Esophagus muscularis mucosa (tissue), 4 donors: ENCODE measurements around the gene BHMT2. TPM values are rescaled to one million over a fixed set of nuclear protein-coding genes. Genes with fewer than 3 reads are reported as not detected.
A peak's percentile ranks its signal among the peaks of the same experiment; 100 is the strongest.

ENCODE experiments used
- DNase-seq: peaks from one replicate; pipeline ENCODE4 v3.0.0-alpha.2; 2017; ENCODE audit errors: extremely low spot score
- H3K27ac ChIP-seq, 4 donors: fragments of 200-600 bp; sonication (generic); replicated peaks in 1 of 4; 1 replicate in 3 of 4; 2 replicates in 1 of 4; pipeline ENCODE4 v1.5.1; 2016 to 2019; ENCODE audit warnings: mild to moderate bottlenecking in 1 of 4
- H3K27me3 ChIP-seq, 4 donors: fragments of 200-600 bp; sonication (generic); one replicate each; pipeline versions ENCODE4 v1.5.1 to v1.6.0; 2016 to 2019
- H3K36me3 ChIP-seq, 4 donors: fragments of 200-600 bp; sonication (generic); one replicate each; pipeline ENCODE4 v1.5.1; 2016 to 2019
- H3K4me1 ChIP-seq, 4 donors: fragments of 200-600 bp; sonication (generic); one replicate each; pipeline ENCODE4 v1.5.1; 2016 to 2019
- H3K4me3 ChIP-seq, 4 donors: fragments of 200-600 bp; sonication (generic); 1 replicate in 2 of 4; 2 replicates in 2 of 4; pipeline ENCODE4 v1.5.1; 2016 to 2019; ENCODE audit warnings: mild to moderate bottlenecking in 4 of 4, moderate library complexity in 1 of 4
- H3K9me3 ChIP-seq, 4 donors: fragments of 200-600 bp; sonication (generic); 1 replicate in 3 of 4; 2 replicates in 1 of 4; pipeline ENCODE4 v1.5.1; 2016 to 2019
- CTCF ChIP-seq, 3 experiments: fragments of 200-600 bp in 2 of 3; fragments of 450-650 bp in 1 of 3; sonication (generic) in 2 of 3; IDR thresholded peaks; one replicate each; pipeline ENCODE4 v1.5.1; 2017 to 2019; ENCODE audit warnings: antibody characterized with exemption in 3 of 3, mild to moderate bottlenecking in 2 of 3, moderate library complexity in 1 of 3
- EP300 ChIP-seq: sonication (generic); formaldehyde crosslinking; IDR thresholded peaks from one replicate; pipeline ENCODE4 v1.6.1; 2017; ENCODE audit warnings: antibody characterized with exemption
- POLR2A ChIP-seq: fragments of 450-650 bp; IDR thresholded peaks from one replicate; pipeline ENCODE4 v1.6.1; 2017; ENCODE audit warnings: antibody characterized with exemption, moderate library complexity, mild to moderate bottlenecking, low read depth
- POLR2AphosphoS5 ChIP-seq, 2 donors: sonication (generic); formaldehyde crosslinking; IDR thresholded peaks; one replicate each; pipeline ENCODE4 v1.6.1; 2017; ENCODE audit warnings: antibody characterized with exemption in 2 of 2
- WGBS: methylation state at CpG from one replicate; pipeline ENCODE4 v1.1.5; 2018; 5-methylcytosine and 5-hydroxymethylcytosine counted together
- intact Hi-C: fragments of 100-400 bp; cut with DNase I; formaldehyde crosslinking; loops from one replicate; pipeline ENCODE4 v1.15.1; 2023
- total RNA-seq, 4 donors: library from RNA; depleted of rRNA; stranded (reverse); fragments of >200 nt; gene quantifications; one replicate each; pipeline versions ENCODE4 v1.1.0 to v1.2.1, GENCODE V29; 2016

The BHMT2 gene
- total RNA-seq, 4 donors from 2014 or later, result 44.2 to 105 (median 64.1) TPM

DNA sequence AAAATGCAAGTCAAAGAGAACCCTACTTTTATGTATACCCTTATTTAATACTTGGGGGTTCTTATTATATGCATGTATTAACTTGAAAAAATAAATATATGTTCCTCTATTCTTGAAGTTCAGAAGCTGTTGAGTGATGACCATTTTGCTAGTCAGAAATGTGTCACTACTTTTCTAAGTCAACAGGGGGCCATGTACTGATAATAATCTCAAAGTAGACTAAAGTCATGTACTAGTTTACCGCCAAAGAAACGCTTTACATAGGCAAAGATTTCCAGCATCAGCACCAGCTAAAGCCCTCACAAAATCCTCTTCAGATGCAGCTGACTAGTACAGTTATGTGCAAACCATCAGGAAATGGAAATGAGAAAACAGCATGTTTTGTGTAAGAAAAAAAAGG, 36.3 kb downstream of the BHMT2 start:
- H3K4me3 ChIP-seq, result no peak overlapping the region
- H3K9me3 ChIP-seq, result no peaks in the 10 kb centered on the region
- H3K27me3 ChIP-seq, result peaks cover 0 to 6% (median 0%) of the 10 kb centered on the region in 4 donors
- TF ChIP-seq CTCF (IDR thresholded peaks at IDR 0.05) (no peak), POLR2AphosphoS5 (IDR thresholded peaks at IDR 0.05) (no peak), EP300 (no peak), POLR2A (no peak)
- no peak overlapping the region for H3K27ac ChIP-seq
- H3K4me1 ChIP-seq, result peaks cover 0 to 19% (median 16%) of the 10 kb centered on the region in 4 donors
- 100% methylated on average over 2 of the region's 2 CpGs for WGBS
- intact Hi-C loops, result no loop called here
- DNase-seq, result no peak
- H3K36me3 ChIP-seq, result no peaks in the 10 kb centered on the region

DNA sequence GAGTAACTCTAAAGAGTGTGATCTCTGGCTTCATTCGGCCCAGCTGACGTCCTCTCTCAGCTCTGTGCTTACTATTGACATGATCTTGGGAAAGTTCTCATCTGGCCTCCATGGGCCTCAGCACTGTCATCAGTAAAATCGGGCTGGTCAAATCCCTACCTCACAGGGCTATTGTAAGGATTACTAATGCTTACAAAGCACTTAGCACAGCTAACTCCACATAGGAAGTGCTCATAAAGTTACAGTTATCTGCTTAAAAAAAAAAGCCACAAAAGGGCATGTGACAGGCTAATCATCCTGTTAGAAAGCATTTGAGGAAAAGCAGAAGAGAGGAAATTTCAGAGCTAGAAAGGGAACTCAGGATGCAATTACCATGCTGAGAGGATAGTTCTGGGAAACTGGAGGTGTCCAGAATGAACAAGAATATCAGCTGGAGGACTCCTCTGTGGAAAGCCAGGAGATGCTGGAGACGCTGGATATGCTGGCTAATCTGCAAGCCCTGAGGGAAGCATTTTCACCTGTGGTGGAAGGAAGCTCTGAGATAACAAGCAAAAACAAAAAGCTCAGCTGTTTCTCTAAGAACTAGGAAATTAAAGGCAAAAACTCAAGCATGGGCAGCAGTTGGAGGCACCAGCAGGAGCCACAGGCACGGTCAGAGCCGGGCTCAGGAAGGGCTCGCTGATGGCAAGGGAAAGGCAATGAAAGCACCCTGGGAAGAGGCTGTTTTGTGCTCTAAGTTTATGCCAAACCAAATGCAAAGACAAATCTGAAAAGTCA, 37.6 kb downstream of the BHMT2 start:
- no peak for DNase-seq
- intact Hi-C loops, result no loop called here
- peaks cover 0 to 15% (median 9%) of the 10 kb centered on the region in 4 donors for H3K27me3 ChIP-seq
- no peaks in the 10 kb centered on the region for H3K36me3 ChIP-seq
- 74% methylated on average over 7 of the region's 7 CpGs for WGBS
- H3K4me3 ChIP-seq, result no peak overlapping the region
- no peak overlapping the region for H3K27ac ChIP-seq
- no peaks in the 10 kb centered on the region for H3K9me3 ChIP-seq
- H3K4me1 ChIP-seq, result peaks cover 0 to 26% (median 21%) of the 10 kb centered on the region in 4 donors
- TF ChIP-seq CTCF (IDR thresholded peaks at IDR 0.05) (no peak), EP300 (no peak), POLR2AphosphoS5 (IDR thresholded peaks at IDR 0.05) (no peak), POLR2A (no peak)

GRCh38 chr5:79108086-79108485, 38.5 kb downstream of the BHMT2 start:
- H3K4me1 ChIP-seq, result peaks cover 0 to 29% (median 23%) of the 10 kb centered on the region in 4 donors
- H3K9me3 ChIP-seq, result no peaks in the 10 kb centered on the region
- peaks cover 0 to 24% (median 13%) of the 10 kb centered on the region in 4 donors for H3K27me3 ChIP-seq
- H3K36me3 ChIP-seq, result no peaks in the 10 kb centered on the region
- TF ChIP-seq EP300 (no peak), POLR2AphosphoS5 (IDR thresholded peaks at IDR 0.05) (no peak), CTCF (IDR thresholded peaks at IDR 0.05) (no peak), POLR2A (no peak)
- intact Hi-C loops, result no loop called here
- DNase-seq, result no peak
- peak overlapping the region in 3 of 4 donors; percentile 8 to 40 (median 15) for H3K27ac ChIP-seq
- H3K4me3 ChIP-seq, result no peak overlapping the region
- WGBS, result 45% methylated on average over 3 of the region's 3 CpGs

GRCh38 chr5:79108792-79109191, 39.2 kb downstream of the BHMT2 start:
- no peaks in the 10 kb centered on the region for H3K9me3 ChIP-seq
- H3K27me3 ChIP-seq, result peaks cover 0 to 24% (median 13%) of the 10 kb centered on the region in 4 donors
- 90% methylated on average over 8 of the region's 8 CpGs for WGBS
- intact Hi-C loops, result no loop called here
- peaks cover 0 to 29% (median 23%) of the 10 kb centered on the region in 4 donors for H3K4me1 ChIP-seq
- no peak overlapping the region for H3K4me3 ChIP-seq
- H3K27ac ChIP-seq, result peak overlapping the region in 2 of 4 donors; percentile 8 to 40
- DNase-seq, result no peak
- TF ChIP-seq POLR2AphosphoS5 (IDR thresholded peaks at IDR 0.05) (no peak), CTCF (IDR thresholded peaks at IDR 0.05) (no peak), POLR2A (no peak), EP300 (no peak)
- no peaks in the 10 kb centered on the region for H3K36me3 ChIP-seq
